OCI-LY7 (cell line): ENCODE data around the gene HOXA1. TPM values are rescaled to one million over a fixed set of nuclear protein-coding genes. Genes with fewer than 3 reads are reported as not detected.

ENCODE experiments used
- BruUV-seq: library from RNA; stranded (reverse); fragments of 400-500 nt; replicated peaks from 2 replicates; lab custom pipeline; 2021; lab: Mats Ljungman, UMichigan
- CTCF ChIA-PET: fragments of 300-600 bp; sonication (Branson Sonifier 250); formaldehyde crosslinking; loops from one replicate; lab custom pipeline; 2022; ENCODE audit warnings: antibody characterized with exemption; ENCODE audit not compliant: unreplicated experiment; lab: Charles Lee
- POLR2A ChIA-PET: fragments of 300-600 bp; sonication (Branson Sonifier 250); formaldehyde crosslinking; loops from one replicate; lab custom pipeline; 2022; ENCODE audit warnings: antibody characterized with exemption; lab: Charles Lee
- DNase-seq: peaks from one replicate; pipeline ENCODE4 v3.0.0-alpha.2; 2015; ENCODE audit warnings: low spot score
- H2AFZ ChIP-seq: fragments of 200-600 bp; sonication (generic), shearing (Covaris generic); 2 replicates; pipeline ENCODE4 v1.6.1; 2014; ENCODE audit warnings: mild to moderate bottlenecking, antibody characterized with exemption, low read length, moderate library complexity
- H3K27ac ChIP-seq: fragments of 200-600 bp; sonication (generic); 2 replicates; pipeline ENCODE4 v1.5.1; 2014; ENCODE audit warnings: mixed run types, low read depth, mild to moderate bottlenecking, moderate library complexity, low read length, inconsistent platforms; ENCODE audit not compliant: poor library complexity, severe bottlenecking
- H3K36me3 ChIP-seq: fragments of 200-600 bp; sonication (generic); 2 replicates; pipeline ENCODE4 v1.6.1; 2014; ENCODE audit warnings: mild to moderate bottlenecking, antibody characterized with exemption, low read length, moderate library complexity, mixed read lengths; ENCODE audit not compliant: insufficient read depth
- H3K4me1 ChIP-seq: fragments of 200-600 bp; sonication (generic); 2 replicates; pipeline ENCODE4 v1.5.1; 2014; ENCODE audit warnings: mild to moderate bottlenecking, low read length; ENCODE audit not compliant: insufficient read depth, poor library complexity, severe bottlenecking
- H3K4me2 ChIP-seq: fragments of 200-600 bp; sonication (generic); 2 replicates; pipeline ENCODE4 v1.6.1; 2014; ENCODE audit warnings: mild to moderate bottlenecking, low read length
- H3K4me3 ChIP-seq: fragments of 200-600 bp; sonication (generic); 2 replicates; pipeline ENCODE4 v1.5.1; 2014; ENCODE audit warnings: mild to moderate bottlenecking, low read depth, low read length; ENCODE audit not compliant: poor library complexity, severe bottlenecking
- H3K79me2 ChIP-seq: fragments of 200-600 bp; sonication (generic); 2 replicates; pipeline ENCODE4 v1.6.1; 2016; ENCODE audit warnings: low read depth, mild to moderate bottlenecking, low read length, moderate library complexity, mixed read lengths; ENCODE audit not compliant: insufficient read depth
- H3K9me2 ChIP-seq: fragments of 200-600 bp; sonication (generic); 2 replicates; pipeline ENCODE4 v1.6.1; 2016; ENCODE audit warnings: mild to moderate bottlenecking, low read length, mixed read lengths; ENCODE audit not compliant: insufficient read depth
- H3K9me3 ChIP-seq: fragments of 200-600 bp; sonication (generic); 2 replicates; pipeline ENCODE4 v1.6.1; 2014; ENCODE audit warnings: mild to moderate bottlenecking, mixed run types, low read length, mixed read lengths
- H4K20me1 ChIP-seq: fragments of 200-600 bp; sonication (generic); 2 replicates; pipeline ENCODE4 v1.6.1; 2014; ENCODE audit warnings: mild to moderate bottlenecking, antibody characterized with exemption, low read length, moderate library complexity, mixed read lengths; ENCODE audit not compliant: insufficient read depth
- EZH2phosphoT487 ChIP-seq: fragments of 200-600 bp; sonication (generic); IDR thresholded peaks from 2 replicates; pipeline ENCODE4 v1.6.1; 2018; ENCODE audit warnings: low read depth, borderline replicate concordance, mild to moderate bottlenecking, mixed run types, antibody characterized with exemption, low read length, moderate library complexity, mixed read lengths
- intact Hi-C: fragments of 100-400 bp; cut with micrococcal nuclease; formaldehyde crosslinking; loops from one replicate; pipeline ENCODE4 v1.10.0; 2022; ENCODE audit not compliant: unreplicated experiment
- total RNA-seq, 2 experiments: library from RNA; depleted of rRNA in 1 of 2; stranded (reverse); fragments of >200 nt in 1 of 2; shearing (Covaris generic) in 1 of 2; gene quantifications; 2 replicates each; pipeline ENCODE4 v1.2.3, GENCODE V29; 2014 to 2022
- TF ChIP-seq, protein P1 (sequence below): fragments of 200-600 bp; sonication (generic); conservative IDR thresholded peaks from 2 replicates; pipeline ENCODE4 v1.5.1; 2014; ENCODE audit warnings: mild to moderate bottlenecking, antibody characterized with exemption, low read length, moderate library complexity, mixed read lengths

The HOXA1 gene
- total RNA-seq, 2 experiments from 2014 or later, result 3.0 to 8.2 TPM

- H3K9me2 ChIP-seq, result no peaks in the 10 kb centered on the region
- no peak for DNase-seq
- no TSS peak for BruUV-seq
Measured at GRCh38 chr7:27100694-27101170, 4.9 kb upstream of the HOXA1 start.

DNA sequence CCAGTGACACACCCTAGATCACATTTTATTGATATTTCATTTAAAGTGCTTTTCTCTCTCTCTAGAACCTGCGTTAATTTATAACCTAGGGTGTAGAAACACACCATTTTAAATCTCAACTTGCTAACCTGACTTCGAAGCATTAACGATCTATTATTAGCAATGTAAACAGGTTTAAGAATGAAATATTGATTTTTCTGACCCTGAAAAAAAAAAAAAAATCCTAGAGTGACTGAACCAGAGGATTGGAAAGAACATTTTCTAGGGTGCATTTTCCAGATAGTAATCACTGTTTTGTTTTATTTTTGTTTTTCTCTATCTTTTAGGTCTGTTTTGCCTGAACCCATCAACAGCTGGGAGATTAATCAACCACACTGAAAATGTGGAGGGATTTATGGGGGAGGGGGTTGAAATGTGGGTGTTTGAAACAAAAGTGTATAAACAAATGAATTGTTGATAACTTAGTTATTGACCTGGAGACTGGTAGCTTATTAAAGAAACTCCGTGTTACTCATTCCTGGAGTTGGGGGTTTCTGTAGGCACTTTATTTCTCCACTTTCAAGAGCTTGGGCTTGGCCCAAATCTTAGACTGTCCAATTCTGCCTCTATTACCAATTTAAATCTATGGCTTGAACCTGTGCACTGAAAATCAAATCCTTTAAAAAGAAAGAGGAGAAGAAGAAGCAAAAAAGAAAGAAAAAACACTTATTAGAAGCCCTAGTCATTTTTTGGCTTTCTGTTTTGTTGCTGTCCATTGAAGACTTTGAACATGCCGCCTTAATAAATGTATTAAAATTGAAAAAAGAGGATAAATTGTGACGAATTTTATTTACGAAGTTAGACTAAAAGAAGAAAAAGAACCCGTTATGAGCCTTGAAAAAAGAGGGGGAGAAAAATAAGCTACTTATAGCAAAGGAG, 3.9 kb upstream of the HOXA1 start:
- Histone ChIP-seq H3K79me2 (no peaks in the 10 kb centered on the region; the same call in 1 of the 2 replicates), H2AFZ (no peak overlapping the region), H3K36me3 (no peaks in the 10 kb centered on the region), H3K9me3 (no peaks in the 10 kb centered on the region), H3K9me2 (no peaks in the 10 kb centered on the region), H3K27ac (no peak overlapping the region), H3K4me3 (no peak overlapping the region), H3K4me2 (no peak overlapping the region), H4K20me1 (peaks cover 5% of the 10 kb centered on the region; the same call in 1 of the 2 replicates), H3K4me1 (peaks cover 19% of the 10 kb centered on the region)
- no peak for DNase-seq
- ChIA-PET POLR2A (interaction anchor here (0.7 to 1.0 kb wide), 3 partner anchors 14 to 1840 kb away, joined by 3 read pairs; no protein-coding TSS in a partner anchor), CTCF (no interaction called here)
- TF ChIP-seq, protein P1, sequence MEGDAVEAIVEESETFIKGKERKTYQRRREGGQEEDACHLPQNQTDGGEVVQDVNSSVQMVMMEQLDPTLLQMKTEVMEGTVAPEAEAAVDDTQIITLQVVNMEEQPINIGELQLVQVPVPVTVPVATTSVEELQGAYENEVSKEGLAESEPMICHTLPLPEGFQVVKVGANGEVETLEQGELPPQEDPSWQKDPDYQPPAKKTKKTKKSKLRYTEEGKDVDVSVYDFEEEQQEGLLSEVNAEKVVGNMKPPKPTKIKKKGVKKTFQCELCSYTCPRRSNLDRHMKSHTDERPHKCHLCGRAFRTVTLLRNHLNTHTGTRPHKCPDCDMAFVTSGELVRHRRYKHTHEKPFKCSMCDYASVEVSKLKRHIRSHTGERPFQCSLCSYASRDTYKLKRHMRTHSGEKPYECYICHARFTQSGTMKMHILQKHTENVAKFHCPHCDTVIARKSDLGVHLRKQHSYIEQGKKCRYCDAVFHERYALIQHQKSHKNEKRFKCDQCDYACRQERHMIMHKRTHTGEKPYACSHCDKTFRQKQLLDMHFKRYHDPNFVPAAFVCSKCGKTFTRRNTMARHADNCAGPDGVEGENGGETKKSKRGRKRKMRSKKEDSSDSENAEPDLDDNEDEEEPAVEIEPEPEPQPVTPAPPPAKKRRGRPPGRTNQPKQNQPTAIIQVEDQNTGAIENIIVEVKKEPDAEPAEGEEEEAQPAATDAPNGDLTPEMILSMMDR, result no peak
- TF ChIP-seq EZH2phosphoT487, result no peak
- intact Hi-C loops, result no loop called here
- no TSS peak for BruUV-seq

More at GRCh38 chr7:27100694-27101170, 4.9 kb upstream of the HOXA1 start:
- Histone ChIP-seq H3K79me2 (no peaks in the 10 kb centered on the region; the same call in 1 of the 2 replicates), H3K4me1 (peaks cover 11% of the 10 kb centered on the region), H3K27ac (no peak overlapping the region), H3K36me3 (no peaks in the 10 kb centered on the region), H4K20me1 (peaks cover 5% of the 10 kb centered on the region; the same call in 1 of the 2 replicates), H2AFZ (no peak overlapping the region), H3K9me3 (no peaks in the 10 kb centered on the region), H3K4me2 (no peak overlapping the region), H3K4me3 (no peak overlapping the region)
- intact Hi-C loops, result no loop called here
- POLR2A ChIA-PET, result interaction anchor here (0.8 kb wide), 1 partner anchor 402 kb away, joined by 3 read pairs; no protein-coding TSS in a partner anchor
- TF ChIP-seq, protein P1, result no peak
- no peak for TF ChIP-seq EZH2phosphoT487
- CTCF ChIA-PET, result no interaction called here
